NCI-H748 treated with DMSO at 0.1 percent for 48 hours (cell line): ENCODE results near the gene ATP6V0D1.
"Not testable (repeated sequence)": the region's sequence is repeated elsewhere in the genome, so short reads cannot be mapped to it uniquely, and the experiment has no call there.

Experiments used
- DNase-seq: peaks from one replicate; lab custom pipeline; 2025; lab: John Stamatoyannopoulos, UW

Gene ATP6V0D1

GRCh38 chr16:67428146-67428731 lies 52.7 kb downstream of the ATP6V0D1 start:
- DNase-seq = peak; percentile 49

- no peak for DNase-seq
Measured at GRCh38 chr16:67426950-67427349, 54.0 kb downstream of the ATP6V0D1 start.

DNA sequence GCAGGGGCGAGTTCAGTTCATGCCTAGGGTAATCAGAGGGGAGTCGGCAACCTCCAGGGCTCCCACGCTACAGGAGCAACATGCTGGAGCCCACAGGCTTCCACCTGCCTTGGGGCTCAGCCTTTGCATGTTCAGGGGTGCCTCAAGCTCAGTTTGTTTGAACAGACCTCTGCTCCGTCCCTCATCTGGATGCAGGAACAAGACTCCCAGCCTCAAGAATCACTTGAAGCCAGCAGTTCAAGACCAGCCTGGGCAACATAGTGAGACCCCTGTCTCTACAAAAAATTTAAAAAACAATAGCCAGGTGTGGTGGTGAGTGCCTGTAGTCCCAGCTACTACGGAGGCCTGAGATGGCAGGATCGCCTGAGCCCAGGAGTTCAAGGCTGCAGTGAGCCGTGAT lies 54.9 kb downstream of the ATP6V0D1 start:
- no peak for DNase-seq

DNA sequence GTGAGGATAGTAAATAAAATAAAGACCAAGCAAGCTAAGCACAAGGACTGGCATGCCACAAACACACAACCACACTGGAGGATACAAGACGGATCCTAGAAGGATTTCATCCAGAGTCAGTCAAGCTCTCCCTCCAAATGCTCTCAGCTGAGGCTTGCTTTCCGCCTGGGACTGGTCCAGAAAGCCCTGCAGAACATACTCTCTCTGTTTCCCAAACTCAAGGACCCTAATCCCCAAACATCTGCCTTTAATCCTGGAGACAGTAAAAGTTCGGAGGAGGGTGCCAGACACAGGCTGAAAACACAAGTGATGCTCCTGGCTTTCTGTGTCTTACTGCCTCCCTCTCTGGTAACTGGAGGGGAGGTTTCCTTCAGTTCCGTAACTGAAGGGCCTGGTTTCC lies 55.4 kb downstream of the ATP6V0D1 start:
- DNase-seq = no peak

DNA sequence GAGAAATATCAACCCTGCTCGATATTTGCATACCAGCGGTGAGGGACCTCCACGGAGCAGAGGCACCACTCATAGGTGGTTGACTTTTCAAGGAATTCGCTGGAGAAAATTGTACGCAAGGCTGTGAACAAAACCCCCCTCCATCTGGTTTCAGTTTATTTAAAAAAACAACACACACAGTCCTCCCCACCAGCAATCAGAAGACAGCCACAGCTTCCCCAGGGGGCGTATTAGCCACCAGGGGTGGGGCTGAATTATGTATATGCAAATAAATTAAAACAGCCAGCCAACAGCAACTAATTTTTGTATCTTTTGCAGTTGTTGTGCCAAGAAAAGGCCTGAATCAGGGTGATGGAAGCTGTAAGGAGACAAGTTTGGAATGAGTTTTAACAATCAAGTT lies 55.9 kb downstream of the ATP6V0D1 start:
- no peak for DNase-seq

DNA sequence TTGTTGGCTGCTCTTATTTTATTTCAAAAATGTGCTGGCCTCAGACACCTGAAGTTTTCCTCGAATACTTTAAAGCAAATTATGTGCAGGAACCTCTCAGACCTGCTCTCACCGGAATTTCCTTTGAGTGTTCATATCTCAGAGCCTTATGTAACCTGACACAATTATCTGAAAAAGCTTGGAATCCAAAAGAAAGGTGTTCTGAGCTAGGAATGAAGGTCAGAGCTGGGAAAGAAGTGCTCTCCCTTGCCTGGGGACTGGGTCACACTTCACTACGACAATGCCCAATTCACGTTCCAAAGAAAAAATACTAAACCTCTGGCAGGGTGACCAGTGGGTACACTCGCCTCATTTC lies 56.7 kb downstream of the ATP6V0D1 start:
- DNase-seq = no peak

GRCh38 chr16:67423611-67424260 lies 57.2 kb downstream of the ATP6V0D1 start:
- DNase-seq = no peak

GRCh38 chr16:67423015-67423414 lies 57.9 kb downstream of the ATP6V0D1 start:
- DNase-seq = no peak

DNA sequence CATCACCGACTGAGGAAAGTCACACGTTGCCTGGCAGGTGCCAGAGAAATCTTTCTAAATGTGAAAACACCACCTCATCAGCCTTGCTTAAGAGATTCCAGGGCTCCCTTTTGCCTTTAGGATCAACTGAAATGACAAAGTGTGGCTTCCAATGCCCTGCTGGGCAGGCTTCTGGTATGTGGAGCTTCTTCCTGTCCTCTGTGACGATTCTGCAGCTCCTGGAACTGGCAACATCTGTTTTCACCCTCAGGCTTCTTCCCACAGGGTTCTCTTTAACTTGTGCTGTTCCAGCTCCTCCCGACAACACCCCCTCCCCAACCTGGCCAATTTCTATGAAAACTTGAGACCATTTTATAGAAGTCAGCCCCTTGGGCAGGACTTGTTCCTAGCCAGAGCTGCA lies 59.9 kb downstream of the ATP6V0D1 start:
- no peak for DNase-seq

GRCh38 chr16:67419931-67420330 lies 61.0 kb downstream of the ATP6V0D1 start:
- DNase-seq = no peak

DNA sequence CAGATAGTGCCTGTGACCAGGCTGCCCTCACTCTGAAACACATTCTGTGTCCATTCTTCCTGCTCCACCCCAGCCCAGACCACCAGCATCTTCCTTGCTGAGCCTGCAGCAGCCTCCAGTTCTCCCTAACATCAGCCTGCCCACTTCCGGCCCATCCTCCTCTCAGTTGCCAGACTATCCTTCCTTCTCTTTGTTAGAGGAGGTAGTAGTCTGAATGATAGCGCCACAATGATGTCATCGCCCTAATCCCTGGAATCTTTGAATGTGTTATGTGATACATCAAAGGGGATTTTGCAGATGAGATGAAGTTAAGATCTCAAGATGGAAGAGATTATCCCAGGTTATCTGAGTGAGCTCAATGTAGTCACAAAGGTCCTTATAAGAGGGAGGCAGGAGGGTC lies 61.5 kb downstream of the ATP6V0D1 start:
- DNase-seq = no peak

GRCh38 chr16:67417333-67418061 lies 63.5 kb downstream of the ATP6V0D1 start:
- no peak for DNase-seq

DNA sequence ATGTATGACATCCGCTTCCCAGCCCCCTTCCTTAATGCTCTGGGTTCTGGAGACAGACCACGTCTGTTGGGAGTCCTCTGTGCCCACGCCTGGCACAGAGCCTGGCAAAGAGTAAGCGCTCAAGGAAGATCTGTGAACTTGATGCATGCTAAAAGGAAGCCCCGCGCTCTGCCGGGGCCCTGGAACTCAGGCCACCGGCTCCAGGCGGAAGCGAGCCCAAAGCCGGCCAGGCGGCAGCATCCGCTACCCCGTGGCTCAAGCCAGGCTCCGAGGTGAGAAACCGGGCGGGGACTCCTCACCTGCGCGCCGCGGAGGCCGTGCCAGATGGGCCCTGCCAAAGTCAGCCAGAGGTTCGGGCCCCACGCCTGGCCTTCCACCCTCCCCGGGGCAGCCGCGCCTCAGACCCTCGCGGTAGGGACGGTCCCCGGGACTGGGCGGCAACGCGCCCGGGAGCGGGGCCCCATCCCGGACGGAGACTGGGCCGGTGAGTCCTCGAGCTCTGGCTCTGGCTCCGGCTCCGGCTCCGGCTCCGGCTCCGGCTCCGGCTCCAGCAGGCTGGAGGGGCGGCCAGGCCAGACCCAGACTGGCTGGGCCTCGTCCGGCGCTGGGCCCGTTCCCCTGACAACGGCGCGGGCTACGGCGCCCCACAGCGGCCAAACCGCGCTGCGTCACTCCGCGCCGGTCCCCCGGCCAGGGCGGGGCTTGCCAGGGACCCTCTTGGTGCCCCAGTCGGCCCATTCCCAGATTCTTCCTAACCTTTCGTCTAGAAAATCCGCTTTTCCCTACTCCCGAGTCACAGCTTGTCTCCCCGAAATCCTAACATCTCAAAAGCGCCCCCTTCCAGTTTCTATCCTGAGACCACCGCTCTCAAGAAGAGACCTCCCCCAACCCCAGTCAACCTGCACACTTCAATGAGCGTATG lies 64.8 kb downstream of the ATP6V0D1 start, which contains the start of gene ZDHHC1:
Gene ZDHHC1 (minus strand): TSS at position 606 of the 922 bp plus-strand sequence. CDS start 8,702 bp downstream, outside the sequence.
- peak; percentile 24 for DNase-seq

DNA sequence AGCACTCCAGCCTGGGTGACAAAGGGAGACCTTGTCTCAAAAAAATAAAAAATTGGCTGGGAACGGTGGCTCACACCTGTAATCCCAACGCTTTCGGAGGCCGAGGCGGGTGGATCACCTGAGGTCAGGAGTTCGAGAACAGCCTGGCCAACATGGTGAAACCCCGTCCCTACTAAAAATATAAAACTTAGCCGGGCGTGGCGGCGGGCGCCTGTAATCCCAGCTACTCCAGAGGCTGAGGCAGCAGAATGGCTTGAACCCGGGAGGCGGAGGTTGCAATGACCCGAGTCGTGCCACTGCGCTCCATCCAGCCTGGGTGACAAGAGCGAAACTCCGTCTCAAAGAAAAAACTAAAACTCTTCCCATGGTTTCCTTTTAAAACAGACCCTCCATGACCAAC lies 65.5 kb downstream of the ATP6V0D1 start:
- DNase-seq = not testable (repeated sequence)

DNA sequence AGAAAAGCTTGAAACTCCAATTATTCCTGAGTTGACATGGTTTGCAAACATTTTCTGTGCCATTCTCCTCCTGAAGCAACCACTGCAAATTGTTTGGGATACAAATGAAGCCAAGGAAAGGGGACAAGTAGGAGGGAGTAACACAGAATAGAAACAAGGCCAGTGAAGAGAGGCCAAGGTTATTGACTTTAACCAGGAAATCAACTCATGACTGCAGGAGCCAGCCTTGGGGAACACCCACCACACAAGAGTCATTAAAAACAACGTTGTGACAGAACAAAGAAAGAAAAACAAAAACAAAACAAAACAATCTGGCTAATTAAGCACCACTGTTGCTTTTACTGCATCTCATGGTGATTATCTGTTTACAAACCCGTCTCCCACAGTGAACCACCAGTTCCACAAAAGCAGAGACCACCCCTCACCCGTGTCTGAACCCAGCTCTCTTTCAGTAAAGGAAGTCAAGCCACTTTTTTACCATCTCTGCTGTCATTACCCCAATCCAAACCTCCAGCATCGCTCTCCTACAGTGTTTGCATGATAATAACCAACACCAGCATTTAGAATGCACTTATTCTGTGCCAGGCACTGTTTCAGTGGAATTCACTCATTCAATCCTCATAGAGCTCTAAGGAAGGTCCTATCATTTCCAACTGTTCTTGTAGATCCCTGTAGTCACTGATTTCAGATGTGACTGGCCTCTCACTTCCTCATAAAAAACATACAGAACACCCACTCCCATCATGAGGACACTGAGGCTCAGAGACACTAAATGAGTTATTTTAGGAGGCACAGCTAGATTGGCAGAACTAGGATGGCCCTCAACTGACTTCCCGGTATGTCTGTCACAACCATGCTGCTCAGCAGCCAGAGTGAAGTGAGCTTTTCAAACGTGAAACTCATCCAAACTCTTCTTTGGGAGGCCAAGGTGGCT lies 66.7 kb downstream of the ATP6V0D1 start:
- DNase-seq = no peak

- DNase-seq = no peak
Measured at GRCh38 chr16:67412294-67412693, 68.7 kb downstream of the ATP6V0D1 start.

DNA sequence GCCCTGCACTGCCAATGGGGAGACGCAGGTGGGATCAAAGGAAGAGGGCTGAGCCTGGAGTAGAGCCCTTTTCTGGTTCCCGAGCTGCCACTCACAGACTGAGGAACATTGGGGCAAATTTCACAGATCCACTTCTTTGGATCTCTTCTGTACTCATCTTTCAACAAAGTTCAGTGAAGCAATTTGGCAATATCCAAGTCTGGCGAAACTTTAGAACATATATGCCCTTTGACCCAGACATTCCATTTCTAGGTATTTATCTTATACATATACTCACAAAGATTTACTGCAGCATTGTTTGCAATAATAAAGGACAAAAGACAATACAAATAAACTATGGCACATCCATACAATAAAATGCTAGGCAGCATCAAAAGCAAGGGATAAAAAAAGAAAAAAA lies 69.6 kb downstream of the ATP6V0D1 start:
- no peak for DNase-seq

DNA sequence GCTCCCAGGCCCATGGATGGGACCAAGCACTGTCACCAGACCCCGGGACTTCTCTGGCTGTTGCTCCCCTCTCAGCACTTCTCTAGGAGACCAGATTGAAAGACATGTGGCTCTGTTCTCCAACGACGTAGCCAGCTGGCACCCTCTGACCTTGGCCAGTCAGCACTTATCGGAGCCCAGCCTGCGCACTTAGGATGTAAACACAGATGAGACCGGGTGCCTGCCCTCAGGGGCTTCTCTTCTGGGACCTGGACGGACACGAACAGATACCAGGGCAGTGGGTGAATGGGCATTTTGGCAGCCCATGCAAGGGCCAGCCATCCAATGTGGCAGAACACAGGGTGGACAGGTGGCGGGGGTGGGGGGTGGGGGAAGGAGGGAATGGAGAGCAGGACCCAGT lies 71.3 kb downstream of the ATP6V0D1 start:
- no peak for DNase-seq

DNA sequence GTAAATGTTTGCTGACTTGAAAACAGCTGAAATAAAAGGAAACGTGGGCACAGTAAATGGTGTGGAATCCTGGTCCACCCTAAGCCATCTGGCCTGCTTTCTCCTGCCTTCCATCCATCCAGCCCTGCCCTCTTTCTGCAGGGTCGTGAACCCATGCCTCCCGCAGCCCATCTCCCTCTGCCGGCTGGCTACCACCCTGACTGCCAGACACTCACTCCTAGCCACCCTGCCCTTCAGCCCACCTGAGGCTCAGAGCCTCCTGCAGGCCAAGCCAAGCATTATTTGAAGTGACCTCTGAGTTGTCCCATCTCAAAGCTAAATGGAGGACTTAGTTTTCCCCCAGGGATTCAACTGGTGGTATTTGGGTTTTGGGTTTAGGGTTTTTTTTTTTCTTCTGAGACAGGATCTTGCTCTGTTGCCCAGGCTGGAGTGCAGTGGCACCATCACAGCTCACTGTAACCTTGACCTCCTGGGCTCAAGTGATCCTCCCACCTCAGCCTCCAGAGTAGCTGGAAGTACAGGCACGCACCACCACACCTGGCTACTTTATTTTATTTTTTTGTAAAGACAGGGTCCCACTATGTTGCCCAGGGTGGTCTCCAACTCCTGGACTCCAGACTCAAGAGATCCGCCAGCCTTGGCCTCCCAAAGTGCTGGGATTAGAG lies 73.0 kb downstream of the ATP6V0D1 start:
- DNase-seq = no peak

- DNase-seq = no peak
Measured at GRCh38 chr16:67407176-67407787, 73.7 kb downstream of the ATP6V0D1 start.
